B cell (primary cell): ENCODE results near the gene SEC16A. TPM values are rescaled to one million over a fixed set of nuclear protein-coding genes. Genes with fewer than 3 reads are reported as not detected.

Experiments used
- ATAC-seq: fragments of 200-7000 bp; cut with Tn5 transposase; one replicate; pipeline ENCODE4 v1.10.0; 2021; ENCODE audit warnings: low read depth, mild to moderate bottlenecking, moderate number of reproducible peaks, moderate library complexity
- CTCF ChIA-PET: fragments of 350-600 bp; sonication (Branson Sonifier 250); formaldehyde crosslinking; loops from one replicate; lab custom pipeline; 2021; ENCODE audit warnings: antibody characterized with exemption, inconsistent platforms; lab: Charles Lee
- POLR2A ChIA-PET: fragments of 350-600 bp; sonication (Branson Sonifier 250); formaldehyde crosslinking; loops from one replicate; lab custom pipeline; 2021; ENCODE audit warnings: antibody characterized with exemption; lab: Charles Lee
- DNase-seq: peaks from one replicate; pipeline ENCODE4 v3.0.0; 2013
- H2AFZ ChIP-seq: 2 replicates; pipeline ENCODE4 v1.6.1; 2012; ENCODE audit warnings: mild to moderate bottlenecking, low read depth, low read length; ENCODE audit not compliant: insufficient read depth, poor library complexity, severe bottlenecking
- H3K27ac ChIP-seq, 2 donors: 1 replicate in 1 of 2; 2 replicates in 1 of 2; pipeline ENCODE4 v1.5.1; 2012 to 2013; ENCODE audit warnings: low read length in 2 of 2, mild to moderate bottlenecking in 2 of 2, moderate library complexity in 1 of 2
- H3K27me3 ChIP-seq, 4 experiments: fragments of 200-600 bp in 1 of 4; sonication (generic) in 1 of 4; replicated peaks in 1 of 4; 1 replicate in 2 of 4; 2 replicates in 2 of 4; pipeline versions ENCODE4 v1.6.1 to v1.7.0; 2013 to 2016; ENCODE audit warnings: low read length in 3 of 4, mild to moderate bottlenecking in 2 of 4, mixed read lengths in 1 of 4, moderate library complexity in 1 of 4; ENCODE audit not compliant: insufficient read depth in 4 of 4, control insufficient read depth in 3 of 4; ENCODE audit errors: control extremely low read depth in 1 of 4
- H3K36me3 ChIP-seq, 2 experiments: replicated peaks in 1 of 2; 1 replicate in 1 of 2; 2 replicates in 1 of 2; pipeline versions ENCODE4 v1.6.1 to v1.7.1; 2013; ENCODE audit warnings: low read length in 1 of 2; ENCODE audit not compliant: insufficient read depth in 2 of 2, control insufficient read depth in 1 of 2; ENCODE audit errors: control extremely low read depth in 1 of 2, extremely low read depth in 1 of 2
- H3K4me1 ChIP-seq, 2 donors: fragments of 200-600 bp in 1 of 2; sonication (generic) in 1 of 2; 1 replicate in 1 of 2; 2 replicates in 1 of 2; pipeline versions ENCODE4 v1.5.1 to v1.6.1; 2013 to 2017; ENCODE audit warnings: low read length in 2 of 2; ENCODE audit not compliant: control insufficient read depth in 2 of 2, insufficient read depth in 2 of 2
- H3K4me2 ChIP-seq: replicated peaks from 2 replicates; pipeline ENCODE3; 2012; ENCODE audit warnings: mild to moderate bottlenecking, low read depth, low read length; ENCODE audit not compliant: poor library complexity, severe bottlenecking
- H3K4me3 ChIP-seq, 5 experiments: fragments of 200-600 bp in 1 of 5; sonication (generic) in 1 of 5; 1 replicate in 3 of 5; 2 replicates in 2 of 5; pipeline versions ENCODE4 v1.5.1 to v1.7.0; 2011 to 2016; ENCODE audit warnings: low read length in 4 of 5, mild to moderate bottlenecking in 4 of 5, low read depth in 2 of 5, control low read depth in 1 of 5, moderate library complexity in 1 of 5; ENCODE audit not compliant: insufficient read depth in 1 of 5; ENCODE audit errors: control extremely low read depth in 1 of 5, extremely low read depth in 1 of 5
- H3K79me2 ChIP-seq: fragments of 200-600 bp; sonication (generic); one replicate; pipeline ENCODE4 v1.6.0; 2016; ENCODE audit warnings: low read length; ENCODE audit not compliant: control insufficient read depth, insufficient read depth
- H3K9ac ChIP-seq: fragments of 200-600 bp; sonication (generic); 2 replicates; pipeline ENCODE4 v1.6.1; 2017; ENCODE audit warnings: mild to moderate bottlenecking, low read length, moderate library complexity
- H3K9me3 ChIP-seq, 3 donors: one replicate each; pipeline versions ENCODE4 v1.6.1 to v1.7.1; 2013; ENCODE audit warnings: low read length in 2 of 3; ENCODE audit not compliant: control insufficient read depth in 2 of 3, insufficient read depth in 1 of 3; ENCODE audit errors: control extremely low read depth in 1 of 3
- H4K20me1 ChIP-seq: 2 replicates; pipeline ENCODE4 v1.6.0; 2012; ENCODE audit warnings: mild to moderate bottlenecking, low read length; ENCODE audit not compliant: insufficient read depth, control insufficient read depth, poor library complexity, severe bottlenecking
- H3K27ac Mint-ChIP-seq: one replicate; pipeline ENCODE4 v1.8.0; 2021; ENCODE audit warnings: mixed read lengths
- H3K27me3 Mint-ChIP-seq: one replicate; pipeline ENCODE4 v1.8.0; 2021; ENCODE audit warnings: mixed read lengths
- H3K4me1 Mint-ChIP-seq: one replicate; pipeline ENCODE4 v1.8.0; 2021; ENCODE audit warnings: mixed read lengths
- H3K4me3 Mint-ChIP-seq: one replicate; pipeline ENCODE4 v1.8.0; 2021; ENCODE audit warnings: mixed read lengths
- H3K9me3 Mint-ChIP-seq: one replicate; pipeline ENCODE4 v1.8.0; 2022; ENCODE audit warnings: mixed read lengths; ENCODE audit not compliant: insufficient read depth
- EZH2 ChIP-seq: IDR thresholded peaks from 2 replicates; pipeline ENCODE4 v1.6.1; 2012; ENCODE audit warnings: borderline replicate concordance, low read depth, mild to moderate bottlenecking, moderate library complexity, low read length; ENCODE audit not compliant: insufficient read depth, poor library complexity, severe bottlenecking
- WGBS: methylation state at CpG from one replicate; pipeline ENCODE4 v1.1.5; 2013; ENCODE audit warnings: missing lambda C conversion rate; ENCODE audit not compliant: insufficient coverage; 5-methylcytosine and 5-hydroxymethylcytosine counted together
- intact Hi-C: fragments of 100-400 bp; cut with micrococcal nuclease; formaldehyde crosslinking; loops from one replicate; pipeline ENCODE4 v1.10.0; 2022
- polyA plus RNA-seq: library from polyadenylated mRNA; depleted of rRNA; stranded (reverse); fragments of >200 nt; gene quantifications from 2 replicates; pipeline ENCODE4 v1.2.3, GENCODE V29; 2012
- total RNA-seq, 2 donors: library from RNA; stranded (reverse); fragments of 120-200 nt in 1 of 2; gene quantifications; 1 replicate in 1 of 2; 2 replicates in 1 of 2; pipeline versions ENCODE4 v1.2.3 to v1.2.4, GENCODE V29; 2013 to 2022
- TF ChIP-seq, protein P1 (sequence below): fragments of 200-600 bp; IDR thresholded peaks from one replicate; pipeline ENCODE4 v1.8.0; 2022; ENCODE audit warnings: antibody characterized with exemption, mild to moderate bottlenecking

The SEC16A gene
- total and polyA plus RNA-seq, 2 donors (not counting 1 experiment from before 2014, with no cell fraction given) = 31.7 to 73.4 TPM

DNA sequence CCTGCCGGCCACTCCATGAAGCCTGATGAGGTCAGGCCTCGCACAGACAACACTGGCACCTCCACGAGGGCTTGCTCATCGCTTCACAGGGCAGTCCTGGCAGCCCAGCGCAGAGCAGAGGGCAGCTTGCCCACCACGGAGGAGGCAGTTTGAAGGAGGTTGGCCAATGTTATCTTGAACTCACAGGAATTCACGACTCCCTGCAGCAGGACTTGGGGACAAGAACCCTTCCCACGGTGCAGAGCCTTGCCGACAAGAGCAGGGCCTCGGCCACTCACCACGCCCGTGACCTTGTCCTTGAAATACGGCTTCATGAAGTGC is 87.9 kb downstream of the SEC16A start:
- DNase-seq = no peak
- Histone ChIP-seq H3K9me3 (no peaks in the 10 kb centered on the region), H3K79me2 (peaks cover 34% of the 10 kb centered on the region), H2AFZ (no peak overlapping the region), H3K9ac (no peak overlapping the region), H3K4me2 (no peak overlapping the region), H4K20me1 (peaks cover 25% of the 10 kb centered on the region), H3K4me3 (no peak overlapping the region), H3K4me1 (peaks cover 10 to 11% of the 10 kb centered on the region in 2 donors), H3K27ac (no peak overlapping the region), H3K36me3 (peaks cover 3 to 63% of the 10 kb centered on the region in 2 experiments), H3K27me3 (no peaks in the 10 kb centered on the region)
- TF ChIP-seq, protein P1, sequence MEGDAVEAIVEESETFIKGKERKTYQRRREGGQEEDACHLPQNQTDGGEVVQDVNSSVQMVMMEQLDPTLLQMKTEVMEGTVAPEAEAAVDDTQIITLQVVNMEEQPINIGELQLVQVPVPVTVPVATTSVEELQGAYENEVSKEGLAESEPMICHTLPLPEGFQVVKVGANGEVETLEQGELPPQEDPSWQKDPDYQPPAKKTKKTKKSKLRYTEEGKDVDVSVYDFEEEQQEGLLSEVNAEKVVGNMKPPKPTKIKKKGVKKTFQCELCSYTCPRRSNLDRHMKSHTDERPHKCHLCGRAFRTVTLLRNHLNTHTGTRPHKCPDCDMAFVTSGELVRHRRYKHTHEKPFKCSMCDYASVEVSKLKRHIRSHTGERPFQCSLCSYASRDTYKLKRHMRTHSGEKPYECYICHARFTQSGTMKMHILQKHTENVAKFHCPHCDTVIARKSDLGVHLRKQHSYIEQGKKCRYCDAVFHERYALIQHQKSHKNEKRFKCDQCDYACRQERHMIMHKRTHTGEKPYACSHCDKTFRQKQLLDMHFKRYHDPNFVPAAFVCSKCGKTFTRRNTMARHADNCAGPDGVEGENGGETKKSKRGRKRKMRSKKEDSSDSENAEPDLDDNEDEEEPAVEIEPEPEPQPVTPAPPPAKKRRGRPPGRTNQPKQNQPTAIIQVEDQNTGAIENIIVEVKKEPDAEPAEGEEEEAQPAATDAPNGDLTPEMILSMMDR = no peak
- no peak for TF ChIP-seq EZH2
- H3K4me1 Mint-ChIP-seq = peaks cover 11% of the 10 kb centered on the region
- H3K9me3 Mint-ChIP-seq = no peaks in the 10 kb centered on the region
- ChIA-PET CTCF (no interaction called here), POLR2A (no interaction called here)
- H3K27ac Mint-ChIP-seq = no peak overlapping the region
- WGBS = 98% methylated on average over 13 of the region's 13 CpGs
- no peak overlapping the region for H3K4me3 Mint-ChIP-seq
- intact Hi-C loops = no loop called here
- no peaks in the 10 kb centered on the region for H3K27me3 Mint-ChIP-seq
- ATAC-seq = no peak

DNA sequence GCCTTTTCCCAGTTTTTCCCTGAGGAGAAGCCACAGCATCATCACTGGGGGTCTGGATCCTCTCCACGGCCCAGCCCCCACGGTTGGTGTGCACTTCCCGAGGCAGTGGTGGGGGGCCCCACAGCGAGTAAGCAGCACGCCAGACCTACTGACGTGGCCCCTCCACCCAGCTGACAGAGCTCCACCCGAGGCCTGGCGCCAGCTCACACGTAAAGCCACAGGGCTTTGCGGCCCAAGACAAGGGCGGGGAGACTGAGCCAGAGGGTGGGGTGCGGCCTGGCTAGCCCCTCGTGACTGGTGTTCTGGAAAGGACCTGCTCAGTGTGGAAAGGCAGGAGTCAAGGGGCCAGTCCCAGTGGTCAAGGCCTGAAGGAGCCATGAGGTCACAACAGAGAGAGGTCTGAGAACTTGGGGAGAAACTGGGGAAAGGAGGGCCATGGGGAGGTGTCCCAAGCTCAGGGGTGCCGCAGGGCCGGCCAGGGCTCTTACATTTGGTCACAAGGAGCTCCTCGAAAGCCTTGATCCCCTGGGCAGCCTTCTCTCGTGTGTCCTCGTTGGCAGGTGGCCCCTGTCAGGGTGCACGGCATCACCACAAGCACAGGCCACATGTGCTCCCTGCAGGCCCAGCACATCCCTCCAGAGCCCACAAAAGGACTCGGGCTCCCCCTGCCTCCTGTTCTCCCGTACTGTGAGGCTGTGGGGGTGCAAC is 88.4 kb downstream of the SEC16A start:
- 97% methylated on average over 21 of the region's 21 CpGs for whole genome bisulfite sequencing
- no peak overlapping the region for H3K27ac ChIP-seq
- no peak for DNase-seq
- Mint-ChIP-seq H3K27me3 (no peaks in the 10 kb centered on the region), H3K4me1 (peaks cover 11% of the 10 kb centered on the region), H3K27ac (no peak overlapping the region), H3K4me3 (no peak overlapping the region), H3K9me3 (no peaks in the 10 kb centered on the region)
- peaks cover 24% of the 10 kb centered on the region for H4K20me1 ChIP-seq
- ATAC-seq = no peak
- CTCF ChIA-PET = no interaction called here
- H3K27me3 ChIP-seq = no peaks in the 10 kb centered on the region
- no peak overlapping the region for H3K9ac ChIP-seq
- TF ChIP-seq EZH2 = no peak
- TF ChIP-seq, protein P1 = no peak
- POLR2A ChIA-PET = no interaction called here
- intact Hi-C loops = no loop called here
- H3K4me3 ChIP-seq = no peak overlapping the region
- no peaks in the 10 kb centered on the region for H3K9me3 ChIP-seq
- H3K4me2 ChIP-seq = no peak overlapping the region
- H3K4me1 ChIP-seq = peaks cover 9 to 10% of the 10 kb centered on the region in 2 donors
- peaks cover 32% of the 10 kb centered on the region for H3K79me2 ChIP-seq
- peaks cover 3 to 68% of the 10 kb centered on the region in 2 experiments for H3K36me3 ChIP-seq
- H2AFZ ChIP-seq = no peak overlapping the region
